ENCODE data around the gene ALKBH6. TPM values are rescaled to one million over a fixed set of nuclear protein-coding genes. Genes with fewer than 3 reads are reported as not detected.
"Not testable (repeated sequence)": the region's sequence is repeated elsewhere in the genome, so short reads cannot be mapped to it uniquely, and the experiment has no call there.

The ALKBH6 gene
- total RNA-seq = 22.8 TPM

DNA sequence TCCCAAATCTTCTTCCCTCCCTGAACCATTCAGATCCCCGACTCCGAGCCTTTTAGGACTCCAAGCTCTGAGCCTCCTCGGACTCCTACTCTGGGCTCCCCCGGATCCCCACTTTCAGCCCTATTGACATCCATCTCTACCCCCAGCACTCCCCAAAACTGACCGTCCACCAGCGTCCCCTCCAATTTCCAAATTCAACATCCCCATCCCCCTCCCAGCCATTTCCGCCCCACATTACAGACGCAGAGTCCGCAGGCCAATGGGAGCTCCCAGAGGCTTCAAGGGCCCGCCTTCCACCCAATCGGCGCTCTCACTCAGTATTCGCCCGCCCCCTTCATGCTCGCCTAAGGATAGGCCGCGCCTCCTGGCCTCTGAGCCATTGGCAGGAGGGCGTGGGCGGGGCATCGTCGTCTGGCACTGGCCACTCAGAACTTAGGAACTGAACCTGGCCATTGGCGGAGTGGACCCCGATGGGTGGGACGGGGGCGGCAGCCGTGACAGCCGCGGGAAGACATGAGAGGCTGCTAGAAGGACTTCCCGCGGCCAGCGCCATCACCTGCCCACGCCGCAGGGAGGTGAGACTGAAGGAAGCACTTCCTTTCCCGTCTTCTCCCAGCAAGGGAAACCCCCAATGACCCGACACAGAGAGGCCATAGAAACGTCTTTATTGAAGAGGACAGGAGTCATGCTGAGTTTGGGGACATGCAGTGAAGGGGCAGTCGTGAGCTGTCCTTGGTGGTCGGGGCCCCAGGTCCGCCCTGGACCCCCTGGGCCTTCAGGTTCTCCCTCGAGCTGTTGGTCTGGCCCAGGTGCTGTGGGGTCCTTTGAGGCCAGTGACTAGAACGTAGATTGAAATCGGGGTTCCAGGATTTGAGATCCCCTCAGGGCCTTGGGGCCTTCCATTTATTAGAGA lies at the start of gene ALKBH6:
TSS of gene ALKBH6 (minus strand) at position 202 of the 913 bp plus-strand sequence. CDS start 816 bp downstream, outside the sequence.
- intact Hi-C loops (cut with DNase I) = no loop called here
- ATAC-seq = peak; percentile 98

DNA sequence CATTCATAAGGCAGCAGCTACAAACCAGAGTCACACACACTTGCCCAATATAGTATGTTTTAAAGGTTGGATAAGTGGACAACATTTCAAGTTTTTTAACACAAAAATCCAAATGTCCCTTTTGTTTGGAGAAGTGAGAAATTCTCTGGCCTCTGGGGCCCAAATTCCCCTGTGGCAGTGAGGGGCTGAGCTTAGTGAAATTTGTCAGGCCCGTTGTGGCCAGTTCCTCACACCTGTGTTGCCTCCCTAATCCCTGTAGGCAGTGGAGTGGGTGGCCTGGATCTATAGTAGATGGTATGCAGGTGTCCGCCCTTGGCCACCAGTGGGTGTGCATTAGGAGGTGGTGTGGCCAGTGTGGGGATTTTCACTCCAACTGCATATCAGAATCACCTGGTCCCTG lies 47.4 kb upstream of the ALKBH6 start:
- DNase-seq (ENCODE audit: low spot score) (no peak), ATAC-seq (no peak)
- intact Hi-C loops (cut with DNase I) = loop anchor here (10.0 kb wide), 1 partner anchor 53 kb away; the partner anchor contains the start of genes OVOL3, POLR2I and TBCB

More for the DNA sequence above, at the start of gene ALKBH6:
- DNase-seq (ENCODE audit: low spot score) = peak; percentile 100

DNA sequence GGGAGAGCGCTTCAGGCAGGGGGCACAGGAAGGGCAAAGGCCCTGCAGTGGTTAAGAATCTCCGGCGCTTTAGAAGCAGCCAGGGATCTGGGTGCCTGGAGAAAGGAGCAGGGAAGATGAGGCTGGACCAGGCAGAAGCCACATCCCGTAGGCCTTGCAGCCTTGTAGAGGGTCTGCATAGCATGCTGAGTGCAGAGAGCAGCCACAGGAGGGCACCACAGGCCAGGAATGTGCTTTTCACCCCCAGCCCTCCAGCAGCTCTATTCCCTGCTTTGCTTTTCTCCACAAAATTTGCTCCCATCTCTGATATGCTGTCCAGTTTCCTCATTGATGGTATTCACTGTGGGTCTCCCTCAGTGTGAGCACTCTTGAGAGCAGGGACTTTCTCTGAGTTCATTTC lies 46.4 kb upstream of the ALKBH6 start:
- ATAC-seq (peak; percentile 91), DNase-seq (ENCODE audit: low spot score) (peak; percentile 81)
- intact Hi-C loops (cut with DNase I) = loop anchor here (10.0 kb wide), 1 partner anchor 54 kb away; the partner anchor contains the start of genes OVOL3, POLR2I and TBCB

- no peak for ATAC-seq
- intact Hi-C loops (cut with DNase I) = loop anchor here (10.0 kb wide), 2 partner anchors 105 to 675 kb away; no protein-coding TSS in a partner anchor
- no peak for DNase-seq (ENCODE audit: low spot score)
Measured at GRCh38 chr19:36059180-36059910, 45.3 kb upstream of the ALKBH6 start.

- intact Hi-C loops (cut with DNase I) = loop anchor here (10.0 kb wide), 2 partner anchors 106 to 676 kb away; no protein-coding TSS in a partner anchor
- ATAC-seq = no peak
- no peak for DNase-seq (ENCODE audit: low spot score)
Measured at GRCh38 chr19:36058481-36059179, 44.6 kb upstream of the ALKBH6 start.

DNA sequence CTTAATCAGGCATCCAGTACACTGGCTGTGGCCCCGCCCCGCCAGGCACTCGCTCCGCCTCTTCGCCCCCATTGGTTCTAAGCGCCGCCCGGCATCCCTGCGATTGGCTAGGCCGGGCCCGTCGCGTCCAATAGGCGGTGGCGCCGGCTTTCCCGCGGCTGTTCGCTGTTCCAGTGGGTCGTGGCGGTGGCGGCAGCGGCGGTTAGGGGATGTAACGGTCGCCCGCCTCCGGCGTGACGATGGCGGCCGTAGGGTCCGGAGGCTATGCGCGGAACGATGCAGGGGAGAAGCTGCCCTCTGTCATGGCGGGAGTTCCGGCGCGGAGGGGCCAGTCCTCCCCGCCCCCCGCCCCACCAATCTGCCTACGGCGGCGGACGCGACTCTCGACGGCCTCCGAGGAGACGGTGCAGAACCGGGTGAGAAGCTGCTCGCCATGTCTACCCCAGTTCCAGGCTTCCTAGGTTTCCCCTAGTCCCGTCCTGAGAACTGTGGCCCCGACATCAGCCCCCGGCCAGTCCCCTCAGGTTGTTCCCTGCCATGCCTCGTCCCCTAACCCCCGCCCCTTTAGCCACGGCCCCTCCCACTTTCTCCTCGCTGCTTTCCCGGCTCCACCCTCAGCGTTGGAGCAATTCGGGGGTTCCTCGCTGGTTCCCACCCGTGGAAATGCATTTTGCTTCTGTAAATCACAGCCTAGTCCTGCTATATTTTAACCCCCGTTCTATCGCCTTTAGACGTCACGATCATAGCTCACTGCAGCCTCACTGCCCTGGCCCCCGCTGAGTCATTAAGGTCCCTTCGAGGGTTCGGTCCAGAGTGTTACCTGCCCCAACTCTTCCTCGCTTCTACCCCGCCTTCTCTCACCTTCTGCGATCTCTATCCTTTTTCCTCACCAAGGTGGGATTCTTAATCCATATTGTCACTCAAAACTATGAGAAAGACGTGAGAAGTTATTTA lies 41.0 kb upstream of the ALKBH6 start, which contains the start of gene WDR62:
TSS of gene WDR62 (plus strand) at position 165 of the 954 bp plus-strand sequence. CDS start at position 240, 75 bp downstream.
- peak; percentile 91 for ATAC-seq
- intact Hi-C loops (cut with DNase I) = loop anchor here (10.0 kb wide), 2 partner anchors 110 to 680 kb away; no protein-coding TSS in a partner anchor
- DNase-seq (ENCODE audit: low spot score) = peak; percentile 97

GRCh38 chr19:36054119-36054732 lies 40.2 kb upstream of the ALKBH6 start, which contains the start of gene THAP8:
Gene THAP8, minus strand, starts transcription at chr19:36054285. Its CDS starts 68 bp downstream, at chr19:36054217.
- ATAC-seq (peak; percentile 97), DNase-seq (ENCODE audit: low spot score) (peak; percentile 100)
- intact Hi-C loops (cut with DNase I) = loop anchor here (10.0 kb wide), 2 partner anchors 111 to 681 kb away; no protein-coding TSS in a partner anchor

DNA sequence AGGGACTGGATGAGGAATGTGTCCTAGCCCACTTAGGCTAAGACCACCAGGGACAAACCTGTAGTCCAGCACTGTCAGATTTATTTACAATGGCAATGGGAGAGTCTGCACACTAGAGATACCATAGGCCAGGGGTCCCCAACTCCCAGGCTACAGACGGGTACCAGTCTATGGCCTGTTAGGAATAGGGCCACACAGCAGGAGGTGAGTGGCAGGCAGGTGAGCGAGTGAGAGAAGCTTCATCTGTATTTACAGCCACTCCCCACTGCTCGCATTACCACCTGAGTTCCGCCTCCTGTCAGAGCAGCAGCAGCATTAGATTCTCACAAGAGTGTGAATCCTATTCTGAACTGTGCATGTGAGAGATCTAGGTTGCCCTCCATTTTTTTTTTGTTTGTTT lies 37.6 kb upstream of the ALKBH6 start:
- no peak for ATAC-seq
- no peak for DNase-seq (ENCODE audit: low spot score)
- intact Hi-C loops (cut with DNase I) = loop anchor here (10.0 kb wide), 2 partner anchors 113 to 683 kb away; no protein-coding TSS in a partner anchor

GRCh38 chr19:36051236-36051635 lies 37.2 kb upstream of the ALKBH6 start:
- no peak for DNase-seq (ENCODE audit: low spot score)
- intact Hi-C loops (cut with DNase I) = loop anchor here (10.0 kb wide), 2 partner anchors 114 to 684 kb away; no protein-coding TSS in a partner anchor
- no peak for ATAC-seq

DNA sequence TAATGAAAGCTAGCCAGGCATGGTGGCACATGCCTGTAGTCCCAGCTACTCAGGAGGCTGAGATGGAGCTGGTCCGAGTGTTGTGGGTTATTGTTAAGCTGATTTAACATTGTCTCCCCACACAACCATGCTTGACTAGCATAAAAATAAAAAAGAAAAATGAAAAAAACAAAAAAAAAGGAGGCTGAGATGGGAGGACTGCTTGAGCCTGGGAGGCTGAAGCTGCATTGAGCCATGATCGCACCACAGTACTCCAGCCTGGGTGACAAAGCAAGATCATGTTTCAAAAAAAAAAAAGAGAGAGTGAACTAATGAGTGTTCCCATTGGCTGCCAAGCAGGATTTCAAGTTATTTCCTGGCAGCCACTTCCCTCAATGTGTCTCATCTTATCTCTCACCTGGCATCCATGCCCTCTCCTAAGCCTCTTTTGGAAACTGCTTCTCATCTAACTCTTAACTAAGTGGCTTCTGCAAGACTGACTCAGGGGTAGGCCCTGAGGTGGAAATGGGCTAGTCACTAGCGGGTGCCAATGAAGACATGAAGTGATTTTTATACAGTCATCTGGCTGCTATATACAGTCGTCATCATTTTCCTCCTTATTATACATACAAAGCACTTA lies 35.2 kb upstream of the ALKBH6 start:
- intact Hi-C loops (cut with DNase I) = no loop called here
- no peak for ATAC-seq
- DNase-seq (ENCODE audit: low spot score) = no peak

DNA sequence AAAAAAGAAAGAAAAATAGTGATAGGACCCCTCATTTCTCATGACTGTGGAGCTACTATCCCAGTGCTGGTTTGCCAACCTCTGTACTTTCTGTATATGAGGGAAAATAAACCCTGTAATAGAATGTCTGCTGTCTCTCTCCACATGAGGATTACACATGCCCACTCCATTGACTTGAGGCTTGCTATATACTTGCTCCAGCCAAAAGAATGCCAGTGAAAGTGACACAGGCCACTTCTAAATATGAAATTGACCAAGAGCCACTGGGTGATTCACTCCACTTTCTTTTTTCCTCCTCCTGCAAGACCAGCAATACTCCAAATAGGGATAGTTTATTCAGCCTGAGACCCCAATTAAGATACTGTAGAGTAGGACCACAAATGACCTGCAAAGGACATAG lies 33.8 kb upstream of the ALKBH6 start:
- intact Hi-C loops (cut with DNase I) = no loop called here
- no peak for ATAC-seq
- DNase-seq (ENCODE audit: low spot score) = no peak

GRCh38 chr19:36046443-36047050 lies 32.5 kb upstream of the ALKBH6 start:
- intact Hi-C loops (cut with DNase I) = no loop called here
- DNase-seq (ENCODE audit: low spot score) (no peak), ATAC-seq (no peak)

DNA sequence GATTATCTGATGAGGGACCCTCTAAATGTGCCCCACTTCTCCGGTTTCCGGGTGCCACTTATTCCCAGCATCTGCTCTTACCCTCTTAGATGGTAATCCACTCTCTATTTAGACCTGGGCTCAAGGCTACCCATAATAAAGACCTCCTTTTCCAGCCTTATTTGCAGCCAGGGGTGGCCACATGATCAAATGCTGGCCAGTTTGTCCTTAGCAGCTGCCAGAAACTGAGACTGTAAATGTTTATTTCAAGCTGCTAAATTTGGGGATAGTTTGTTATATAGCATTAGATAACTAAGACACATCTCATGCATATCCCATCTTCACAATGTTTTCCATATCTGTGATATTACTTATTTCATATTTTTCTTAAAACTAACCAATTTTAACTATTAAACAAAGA lies 29.9 kb upstream of the ALKBH6 start:
- ATAC-seq = no peak
- intact Hi-C loops (cut with DNase I) = no loop called here
- DNase-seq (ENCODE audit: low spot score) = no peak

- intact Hi-C loops (cut with DNase I) = no loop called here
- ATAC-seq = peak; percentile 69
- DNase-seq (ENCODE audit: low spot score) = no peak
Measured at GRCh38 chr19:36041831-36042230, 27.8 kb upstream of the ALKBH6 start.

GRCh38 chr19:36041092-36041491 lies 27.1 kb upstream of the ALKBH6 start:
- intact Hi-C loops (cut with DNase I); DNase-seq (ENCODE audit: low spot score); ATAC-seq: not testable (repeated sequence)

GRCh38 chr19:36040495-36040894 lies 26.5 kb upstream of the ALKBH6 start:
- DNase-seq (ENCODE audit: low spot score) (no peak), ATAC-seq (no peak)
- intact Hi-C loops (cut with DNase I) = no loop called here

Data from sciatic nerve (tissue), 2 donors.